OCI-LY7 (cell line): ENCODE results near the gene GGA2. TPM values are rescaled to one million over a fixed set of nuclear protein-coding genes. Genes with fewer than 3 reads are reported as not detected.
A peak's percentile ranks its signal among the peaks of the same experiment; 100 is the strongest.

Source experiments
- BruUV-seq: library from RNA; stranded (reverse); fragments of 400-500 nt; replicated peaks from 2 replicates; lab custom pipeline; 2021; lab: Mats Ljungman, UMichigan
- CTCF ChIA-PET: fragments of 300-600 bp; sonication (Branson Sonifier 250); formaldehyde crosslinking; loops from one replicate; lab custom pipeline; 2022; ENCODE audit warnings: antibody characterized with exemption; ENCODE audit not compliant: unreplicated experiment; lab: Charles Lee
- POLR2A ChIA-PET: fragments of 300-600 bp; sonication (Branson Sonifier 250); formaldehyde crosslinking; loops from one replicate; lab custom pipeline; 2022; ENCODE audit warnings: antibody characterized with exemption; lab: Charles Lee
- DNase-seq: peaks from one replicate; pipeline ENCODE4 v3.0.0-alpha.2; 2015; ENCODE audit warnings: low spot score
- H2AFZ ChIP-seq: fragments of 200-600 bp; sonication (generic), shearing (Covaris generic); 2 replicates; pipeline ENCODE4 v1.6.1; 2014; ENCODE audit warnings: mild to moderate bottlenecking, antibody characterized with exemption, low read length, moderate library complexity
- H3K27ac ChIP-seq: fragments of 200-600 bp; sonication (generic); 2 replicates; pipeline ENCODE4 v1.5.1; 2014; ENCODE audit warnings: mixed run types, low read depth, mild to moderate bottlenecking, moderate library complexity, low read length, inconsistent platforms; ENCODE audit not compliant: poor library complexity, severe bottlenecking
- H3K36me3 ChIP-seq: fragments of 200-600 bp; sonication (generic); 2 replicates; pipeline ENCODE4 v1.6.1; 2014; ENCODE audit warnings: mild to moderate bottlenecking, antibody characterized with exemption, low read length, moderate library complexity, mixed read lengths; ENCODE audit not compliant: insufficient read depth
- H3K4me1 ChIP-seq: fragments of 200-600 bp; sonication (generic); 2 replicates; pipeline ENCODE4 v1.5.1; 2014; ENCODE audit warnings: mild to moderate bottlenecking, low read length; ENCODE audit not compliant: insufficient read depth, poor library complexity, severe bottlenecking
- H3K4me2 ChIP-seq: fragments of 200-600 bp; sonication (generic); 2 replicates; pipeline ENCODE4 v1.6.1; 2014; ENCODE audit warnings: mild to moderate bottlenecking, low read length
- H3K4me3 ChIP-seq: fragments of 200-600 bp; sonication (generic); 2 replicates; pipeline ENCODE4 v1.5.1; 2014; ENCODE audit warnings: mild to moderate bottlenecking, low read depth, low read length; ENCODE audit not compliant: poor library complexity, severe bottlenecking
- H3K79me2 ChIP-seq: fragments of 200-600 bp; sonication (generic); 2 replicates; pipeline ENCODE4 v1.6.1; 2016; ENCODE audit warnings: low read depth, mild to moderate bottlenecking, low read length, moderate library complexity, mixed read lengths; ENCODE audit not compliant: insufficient read depth
- H3K9me2 ChIP-seq: fragments of 200-600 bp; sonication (generic); 2 replicates; pipeline ENCODE4 v1.6.1; 2016; ENCODE audit warnings: mild to moderate bottlenecking, low read length, mixed read lengths; ENCODE audit not compliant: insufficient read depth
- H3K9me3 ChIP-seq: fragments of 200-600 bp; sonication (generic); 2 replicates; pipeline ENCODE4 v1.6.1; 2014; ENCODE audit warnings: mild to moderate bottlenecking, mixed run types, low read length, mixed read lengths
- H4K20me1 ChIP-seq: fragments of 200-600 bp; sonication (generic); 2 replicates; pipeline ENCODE4 v1.6.1; 2014; ENCODE audit warnings: mild to moderate bottlenecking, antibody characterized with exemption, low read length, moderate library complexity, mixed read lengths; ENCODE audit not compliant: insufficient read depth
- CTCF ChIP-seq: fragments of 200-600 bp; sonication (generic); conservative IDR thresholded peaks from 2 replicates; pipeline ENCODE4 v1.5.1; 2014; ENCODE audit warnings: mild to moderate bottlenecking, antibody characterized with exemption, low read length, moderate library complexity, mixed read lengths
- EZH2phosphoT487 ChIP-seq: fragments of 200-600 bp; sonication (generic); IDR thresholded peaks from 2 replicates; pipeline ENCODE4 v1.6.1; 2018; ENCODE audit warnings: low read depth, borderline replicate concordance, mild to moderate bottlenecking, mixed run types, antibody characterized with exemption, low read length, moderate library complexity, mixed read lengths
- intact Hi-C: fragments of 100-400 bp; cut with micrococcal nuclease; formaldehyde crosslinking; loops from one replicate; pipeline ENCODE4 v1.10.0; 2022; ENCODE audit not compliant: unreplicated experiment
- total RNA-seq, 2 experiments: library from RNA; depleted of rRNA in 1 of 2; stranded (reverse); fragments of >200 nt in 1 of 2; shearing (Covaris generic) in 1 of 2; gene quantifications; 2 replicates each; pipeline ENCODE4 v1.2.3, GENCODE V29; 2014 to 2022

GGA2 gene
- total RNA-seq, 2 experiments from 2014 or later: 213 to 580 TPM

GRCh38 chr16:23433261-23433920 lies 76.9 kb downstream of the GGA2 start:
- H3K27ac ChIP-seq: no peak overlapping the region
- H2AFZ ChIP-seq: no peak overlapping the region
- no TSS peak for BruUV-seq
- H3K4me3 ChIP-seq: no peak overlapping the region
- no peak overlapping the region for H3K4me2 ChIP-seq
- no peaks in the 10 kb centered on the region for H3K4me1 ChIP-seq
- H3K9me2 ChIP-seq: no peaks in the 10 kb centered on the region
- intact Hi-C loops: loop anchor here (10.0 kb wide), 1 partner anchor 369 kb away; no protein-coding TSS in a partner anchor
- no peak for TF ChIP-seq EZH2phosphoT487
- no peak for TF ChIP-seq CTCF
- DNase-seq: no peak
- H3K79me2 ChIP-seq: no peaks in the 10 kb centered on the region
- H3K9me3 ChIP-seq: no peaks in the 10 kb centered on the region
- POLR2A ChIA-PET: interaction anchor here (1.0 kb wide), 1 partner anchor 186 kb away, joined by 3 read pairs; no protein-coding TSS in a partner anchor
- H3K36me3 ChIP-seq: peaks cover 32% of the 10 kb centered on the region
- no peaks in the 10 kb centered on the region for H4K20me1 ChIP-seq
- CTCF ChIA-PET: interaction anchor here (1.0 kb wide), 1 partner anchor 246 kb away, joined by 3 read pairs; no protein-coding TSS in a partner anchor

GRCh38 chr16:23432176-23433128 lies 77.8 kb downstream of the GGA2 start:
- peak; percentile 5 for DNase-seq
- intact Hi-C loops: loop anchor here (10.0 kb wide), 1 partner anchor 368 kb away; no protein-coding TSS in a partner anchor
- no peak overlapping the region for H3K27ac ChIP-seq
- peaks cover 31% of the 10 kb centered on the region for H3K36me3 ChIP-seq
- ChIA-PET CTCF (no interaction called here), POLR2A (no interaction called here)
- BruUV-seq: no TSS peak
- no peak overlapping the region for H3K4me2 ChIP-seq
- no peak overlapping the region for H2AFZ ChIP-seq
- H4K20me1 ChIP-seq: no peaks in the 10 kb centered on the region
- TF ChIP-seq EZH2phosphoT487: no peak
- TF ChIP-seq CTCF: peak; percentile 62
- H3K79me2 ChIP-seq: no peaks in the 10 kb centered on the region
- no peaks in the 10 kb centered on the region for H3K9me2 ChIP-seq
- H3K4me3 ChIP-seq: no peak overlapping the region
- H3K9me3 ChIP-seq: no peaks in the 10 kb centered on the region
- no peaks in the 10 kb centered on the region for H3K4me1 ChIP-seq
